ENCODE results near the gene HSPG2. TPM values are rescaled to one million over a fixed set of nuclear protein-coding genes. Genes with fewer than 3 reads are reported as not detected.

The HSPG2 gene
- total and polyA plus RNA-seq, 2 of the 8 experiments (the other 6 are each of a cell fraction or from before 2014, with no cell fraction given), result 17.8 to 111 TPM

GRCh38 chr1:21843996-21844395, 93.1 kb downstream of the HSPG2 start:
- no peak overlapping the region for H3K4me3 ChIP-seq (ENCODE audit: extremely low read depth in 1 of 4, insufficient read depth in 2 of 4, low read depth in 3 of 4, low read length in 4 of 4)
- no peak for DNase-seq (ENCODE audit: low read depth in 1 of 2, low spot score in 2 of 2)
- TF ChIP-seq GABPA (IDR thresholded peaks at IDR 0.05; ENCODE audit: borderline replicate concordance, insufficient read depth, low read length), result no peak
- TF ChIP-seq EZH2 (IDR thresholded peaks at IDR 0.05; ENCODE audit: low read depth, low read length, severe bottlenecking), result no peak
- TF ChIP-seq ZNF274 (IDR thresholded peaks at IDR 0.05; ENCODE audit: borderline replicate concordance, extremely low read depth, low read length), result no peak
- no peak for TF ChIP-seq CHD2 (IDR thresholded peaks at IDR 0.05; ENCODE audit: low read length)
- TF ChIP-seq ATF3 (IDR thresholded peaks at IDR 0.05; ENCODE audit: insufficient read depth, low read depth, low read length), result no peak
- no peak for TF ChIP-seq ATF2 (IDR thresholded peaks at IDR 0.05; ENCODE audit: low read length)
- TF ChIP-seq RNF2 (IDR thresholded peaks at IDR 0.05; ENCODE audit: borderline replicate concordance, low read depth, low read length, missing control alignments, poor library complexity, severe bottlenecking), result no peak
- no peak for TF ChIP-seq KDM5A (IDR thresholded peaks at IDR 0.05; ENCODE audit: low read length)
- no peak for TF ChIP-seq CTBP2 (IDR thresholded peaks at IDR 0.05; ENCODE audit: borderline replicate concordance, insufficient read depth, insufficient read length, low read length)
- TF ChIP-seq TEAD4 (IDR thresholded peaks at IDR 0.05; ENCODE audit: low read depth, low read length), result no peak

More at GRCh38 chr1:21843996-21844395, 93.1 kb downstream of the HSPG2 start:
- 94% methylated on average over 8 of the region's 11 CpGs; no CpG with 5 or more reads in 1 of the 2 experiments for WGBS, 2 experiments (ENCODE audit: extremely low coverage in 1 of 2, insufficient coverage in 1 of 2, insufficient read length in 1 of 2, insufficient replicate concordance in 2 of 2, low coverage in 1 of 2, low lambda C conversion rate in 2 of 2, missing lambda C conversion rate in 1 of 2)
- H3K79me2 ChIP-seq (ENCODE audit: control insufficient read depth in 1 of 2, insufficient read depth in 2 of 2, low read length in 2 of 2), result no peaks in the 10 kb centered on the region
- no peak overlapping the region for H3K14ac ChIP-seq (ENCODE audit: insufficient read length)
- no peak overlapping the region for H4K8ac ChIP-seq (ENCODE audit: extremely low read depth, insufficient read depth, low read length)
- no peaks in the 10 kb centered on the region; the same call in 1 of the 2 replicates for H3K23me2 ChIP-seq (ENCODE audit: low read depth, low read length)
- no peak overlapping the region for H4K91ac ChIP-seq (replicated peaks; ENCODE audit: insufficient read length, low read length)
- no peak overlapping the region for H2BK120ac ChIP-seq (replicated peaks; ENCODE audit: low read depth, low read length)
- no peak overlapping the region for H3K4me2 ChIP-seq (ENCODE audit: insufficient read depth in 1 of 2, low read depth in 2 of 2, low read length in 2 of 2)
- H4K5ac ChIP-seq (ENCODE audit: insufficient read length, low read depth, low read length), result no peak overlapping the region
- H3K56ac ChIP-seq (replicated peaks; ENCODE audit: insufficient read length, low read depth, low read length), result no peak overlapping the region
- H2BK20ac ChIP-seq (ENCODE audit: low read length), result no peak overlapping the region
- H3K4ac ChIP-seq (replicated peaks; ENCODE audit: insufficient read length, low read depth, low read length), result no peak overlapping the region
- H2AK5ac ChIP-seq (ENCODE audit: low read depth, low read length), result no peak overlapping the region
- peaks cover 12 to 63% (median 46%) of the 10 kb centered on the region in 4 experiments; a peak in 7 of 8 replicates for H3K36me3 ChIP-seq (ENCODE audit: control insufficient read depth in 2 of 4, insufficient read depth in 4 of 4, low read length in 3 of 4)
- H4K20me1 ChIP-seq (replicated peaks in 1 of 2; ENCODE audit: control insufficient read depth in 1 of 2, insufficient read depth in 2 of 2, low read length in 2 of 2), result peaks cover 0 to 8% of the 10 kb centered on the region in 2 experiments
- H3K18ac ChIP-seq (ENCODE audit: extremely low read depth, low read length), result no peak overlapping the region
- no peaks in the 10 kb centered on the region for H3K79me1 ChIP-seq (ENCODE audit: low read depth, low read length)
- no peak overlapping the region for H2AFZ ChIP-seq (ENCODE audit: low read length)
- no peak overlapping the region for H2BK15ac ChIP-seq (ENCODE audit: low read length)
- no peaks in the 10 kb centered on the region for H3K4me1 ChIP-seq (replicated peaks in 1 of 4; ENCODE audit: control insufficient read depth in 3 of 4, insufficient read depth in 4 of 4, low read length in 3 of 4)
- no peak overlapping the region for H3K9ac ChIP-seq (replicated peaks in 1 of 4; ENCODE audit: extremely low read depth in 1 of 4, low read depth in 3 of 4, low read length in 3 of 4)
- no peaks in the 10 kb centered on the region for H3K9me3 ChIP-seq (ENCODE audit: insufficient read depth in 2 of 2, low read depth in 1 of 2, low read length in 1 of 2)
- H3K27ac ChIP-seq (ENCODE audit: low read depth, low read length), result no peak overlapping the region
- no peak overlapping the region for H3K23ac ChIP-seq (ENCODE audit: insufficient read length)
- H3K27me3 ChIP-seq (replicated peaks in 1 of 4; ENCODE audit: control insufficient read depth in 3 of 4, extremely low read depth in 1 of 4, insufficient read depth in 3 of 4, low read length in 3 of 4), result no peaks in the 10 kb centered on the region
- CTCF ChIA-PET (ENCODE audit: partially characterized antibody), result no interaction called here
- no peak overlapping the region for H2BK5ac ChIP-seq (ENCODE audit: low read depth, low read length)
- POLR2A ChIA-PET (ENCODE audit: partially characterized antibody), result no interaction called here
- no peak for FAIRE-seq
- no peak overlapping the region for H2BK12ac ChIP-seq (ENCODE audit: low read depth, low read length)
